NCI-H2196 (cell line): ENCODE data around the gene CSNK1D.
"Not testable (repeated sequence)": the region's sequence is repeated elsewhere in the genome, so short reads cannot be mapped to it uniquely, and the experiment has no call there.

Experiments
- DNase-seq: peaks from one replicate; lab custom pipeline; 2025; ENCODE audit not compliant: unreplicated experiment; lab: John Stamatoyannopoulos, UW

Gene CSNK1D

DNA sequence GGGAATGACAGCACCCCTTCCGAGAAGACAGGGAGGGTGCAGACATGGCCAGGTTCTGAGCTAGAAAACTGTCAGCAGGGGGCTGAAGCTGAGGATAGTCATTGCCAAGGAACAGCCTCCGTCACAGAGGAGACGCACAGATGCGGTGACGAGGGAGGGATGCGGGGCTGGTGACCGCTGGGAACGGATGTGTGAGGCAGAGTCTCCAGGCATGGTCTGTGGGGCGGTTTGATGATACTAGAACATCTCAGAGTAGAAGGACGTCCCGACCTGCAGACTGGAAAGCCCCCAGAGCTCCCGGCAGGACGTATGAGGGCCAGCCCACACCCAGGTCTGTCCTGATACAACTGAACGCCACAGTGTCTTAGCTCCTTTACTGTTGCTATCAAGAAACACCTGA is 1.8 kb upstream of the CSNK1D start:
- DNase-seq = no peak

GRCh38 chr17:82274134-82275020 is 877 bp upstream of the CSNK1D start:
- no peak for DNase-seq

GRCh38 chr17:82272495-82273326 is 789 bp downstream of the CSNK1D start:
- DNase-seq = no peak

DNA sequence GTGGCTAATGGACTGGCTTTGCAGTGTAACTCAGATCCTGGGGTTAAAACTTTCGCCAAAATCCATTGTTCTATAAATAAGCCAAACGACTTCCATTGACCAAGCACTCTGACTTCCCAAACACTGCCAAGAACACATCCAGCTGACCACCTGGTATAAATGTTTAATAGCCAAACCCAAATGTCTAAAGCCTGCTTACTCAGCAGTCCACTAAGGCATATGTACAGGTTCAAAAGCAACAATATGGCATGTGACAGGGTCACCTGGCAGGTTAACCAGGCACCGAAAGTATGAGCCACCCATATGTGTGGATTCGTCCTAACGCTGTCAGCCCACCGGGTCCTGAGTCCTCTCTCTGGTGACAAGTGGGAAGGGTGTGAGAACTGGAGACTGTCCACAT is 2.1 kb downstream of the CSNK1D start:
- DNase-seq = no peak

GRCh38 chr17:82270651-82271050 is 2.8 kb downstream of the CSNK1D start:
- no peak for DNase-seq

DNA sequence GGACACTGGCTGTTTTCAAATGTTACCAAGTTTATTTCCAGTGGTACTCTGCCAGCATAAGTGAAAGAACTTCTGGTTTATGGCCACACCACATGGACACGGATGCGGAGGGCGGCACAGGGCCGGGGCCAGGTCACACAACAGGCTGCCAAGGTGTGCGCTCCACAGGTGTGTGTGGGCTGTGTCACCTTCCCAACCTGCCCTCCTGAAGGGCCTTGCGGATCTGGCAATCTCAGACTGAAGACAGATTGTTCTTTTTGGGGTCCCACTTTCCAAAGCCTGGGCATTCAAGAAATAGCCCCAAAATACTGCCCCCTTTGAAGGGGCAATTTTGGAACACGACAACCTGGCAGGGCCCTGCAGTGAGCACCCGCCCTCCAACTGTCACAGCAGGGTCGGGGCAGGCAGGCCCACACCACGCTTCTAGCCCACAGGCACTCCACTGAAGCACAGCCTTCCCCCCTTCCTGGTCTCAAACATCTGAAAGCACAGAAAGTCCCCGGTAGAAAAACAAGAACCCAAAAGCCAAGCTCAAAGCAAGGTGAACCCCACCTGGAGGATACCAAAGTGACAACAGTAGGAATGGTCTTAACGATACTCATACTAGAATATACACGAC is 3.5 kb downstream of the CSNK1D start:
- DNase-seq = no peak

DNA sequence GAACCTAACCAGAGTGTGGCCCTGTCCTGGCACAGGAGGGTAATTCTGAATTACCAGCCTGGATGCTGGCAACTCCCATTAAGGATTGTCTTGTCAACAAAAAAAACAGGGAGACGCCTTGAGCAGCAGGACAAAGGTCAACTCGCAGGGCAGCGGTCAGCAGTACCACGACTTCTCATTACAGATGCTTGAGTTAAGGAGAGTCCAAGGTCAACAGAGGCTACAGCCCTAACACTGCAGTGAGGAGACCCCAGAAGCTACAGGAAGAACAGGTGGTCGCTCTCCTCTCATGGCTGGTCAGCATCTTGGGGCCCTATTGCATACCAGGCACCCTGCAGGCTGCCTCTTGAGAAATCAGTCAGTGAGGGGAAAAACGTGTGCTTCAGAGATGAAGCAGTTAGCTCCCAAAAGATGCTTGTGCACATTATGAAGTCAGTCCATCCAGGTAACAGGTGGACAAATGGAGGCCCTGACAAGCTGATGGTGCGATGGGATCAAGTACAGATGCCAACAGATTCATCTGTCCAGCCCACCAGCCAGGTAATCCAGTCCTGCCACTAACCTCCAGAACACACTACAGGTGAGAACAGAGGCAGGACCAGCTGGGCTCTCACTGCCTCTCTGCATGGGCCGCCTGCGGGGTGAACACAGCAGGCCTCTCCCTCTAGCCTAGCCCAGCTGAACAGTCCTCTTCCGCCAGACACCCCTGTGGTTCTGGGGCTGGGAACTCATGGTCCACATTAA is 4.2 kb downstream of the CSNK1D start:
- no peak for DNase-seq

DNA sequence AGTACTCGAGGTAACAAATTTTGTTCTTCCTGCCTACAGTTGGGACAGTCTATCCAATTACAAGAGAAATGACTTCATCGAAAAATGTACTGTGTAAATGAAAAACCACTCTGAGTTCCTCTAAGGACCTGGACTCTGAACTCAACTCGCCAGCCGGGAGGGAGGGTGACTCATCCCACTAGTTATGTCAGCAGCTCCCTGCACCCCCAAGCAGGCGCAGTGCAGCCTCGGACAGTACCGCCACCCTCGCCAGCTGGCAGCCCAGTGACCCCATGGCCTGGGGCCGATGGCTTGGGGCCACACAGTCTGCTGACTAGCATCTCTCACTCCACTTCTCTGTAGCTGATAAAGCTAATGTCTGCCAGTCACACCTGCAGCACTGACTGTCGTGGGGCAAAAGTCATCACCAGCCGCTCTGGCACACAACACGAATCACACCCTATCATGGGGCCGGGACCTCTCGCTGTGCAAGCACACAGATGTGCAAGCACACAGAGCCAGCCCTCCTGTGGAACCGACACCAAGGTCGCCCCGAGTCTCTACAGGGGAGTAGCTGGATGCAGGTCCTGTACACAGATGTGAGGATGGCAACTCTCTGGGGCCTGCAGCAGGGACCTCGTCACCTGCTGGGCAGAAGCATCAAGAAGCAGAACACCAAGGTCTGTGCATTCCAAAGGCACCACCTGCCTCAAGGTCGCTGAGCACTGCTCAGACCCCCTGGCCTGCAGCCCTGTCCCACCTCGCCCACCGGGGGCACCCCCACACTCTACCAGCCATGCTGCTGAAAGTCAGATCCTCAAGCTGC is 5.7 kb downstream of the CSNK1D start:
- DNase-seq = peak; percentile 96

DNA sequence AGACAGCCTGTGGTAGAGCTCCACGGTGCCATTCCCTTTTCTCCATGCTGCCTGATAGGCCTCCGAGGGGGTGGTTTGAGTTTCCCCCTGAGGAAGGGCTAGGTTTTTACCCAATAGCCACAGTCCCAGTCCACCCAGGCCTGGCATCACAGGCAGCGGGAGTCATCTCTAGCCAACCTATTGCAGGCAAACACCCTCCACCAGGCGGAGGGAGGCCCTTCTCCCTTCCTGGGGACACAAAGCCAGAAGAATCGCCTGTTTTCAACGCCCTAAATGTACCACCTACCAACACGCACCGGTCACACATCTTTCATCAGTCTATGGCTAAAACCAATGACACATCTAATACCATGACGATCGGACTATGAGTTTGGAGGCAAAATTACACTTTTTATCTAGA is 7.4 kb downstream of the CSNK1D start:
- no peak for DNase-seq

DNA sequence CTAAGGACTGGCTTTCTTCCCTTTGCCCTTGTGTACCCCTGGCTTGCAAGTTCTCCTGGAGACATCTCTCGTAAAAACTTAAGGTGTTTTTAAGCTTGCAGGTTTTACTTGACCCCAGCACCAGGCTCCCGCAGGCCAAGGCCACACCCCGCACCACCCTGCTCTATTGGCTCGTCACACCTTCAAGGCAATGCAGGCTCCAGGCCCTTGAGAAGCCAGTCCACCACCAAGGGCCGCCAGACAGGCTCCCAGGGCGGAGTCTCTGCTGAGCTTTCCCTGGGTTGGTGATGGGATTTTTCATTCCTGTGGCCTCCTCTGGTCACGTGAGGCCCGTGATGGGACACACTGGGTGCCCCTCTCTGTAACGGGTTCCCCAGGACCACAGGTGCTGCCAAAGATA is 9.9 kb downstream of the CSNK1D start:
- DNase-seq = no peak

GRCh38 chr17:82262344-82262743 is 11.2 kb downstream of the CSNK1D start:
- DNase-seq = no peak

- not testable (repeated sequence) for DNase-seq
Measured at GRCh38 chr17:82259972-82260961, 13.2 kb downstream of the CSNK1D start.

DNA sequence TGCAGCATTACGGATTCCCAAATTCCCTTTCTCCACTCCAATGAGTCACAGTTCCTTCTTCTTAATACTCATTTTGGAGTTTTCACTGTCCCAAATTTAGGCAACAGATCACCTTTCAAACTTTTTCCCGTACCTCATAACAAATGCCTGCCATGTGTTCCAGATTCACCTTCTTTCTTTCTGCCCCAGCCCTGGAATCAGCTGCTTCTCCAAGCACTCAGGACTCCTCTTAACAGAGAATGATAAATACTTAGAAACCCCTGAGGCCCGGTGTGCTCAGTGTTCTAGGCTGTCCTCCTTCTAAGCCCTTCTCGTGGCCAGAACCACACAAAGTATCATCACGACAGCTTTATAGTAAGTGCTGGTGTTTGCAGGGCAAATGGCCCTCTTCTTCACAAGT is 14.9 kb downstream of the CSNK1D start:
- no peak for DNase-seq

GRCh38 chr17:82257473-82257872 is 16.0 kb downstream of the CSNK1D start:
- DNase-seq = peak; percentile 29

DNA sequence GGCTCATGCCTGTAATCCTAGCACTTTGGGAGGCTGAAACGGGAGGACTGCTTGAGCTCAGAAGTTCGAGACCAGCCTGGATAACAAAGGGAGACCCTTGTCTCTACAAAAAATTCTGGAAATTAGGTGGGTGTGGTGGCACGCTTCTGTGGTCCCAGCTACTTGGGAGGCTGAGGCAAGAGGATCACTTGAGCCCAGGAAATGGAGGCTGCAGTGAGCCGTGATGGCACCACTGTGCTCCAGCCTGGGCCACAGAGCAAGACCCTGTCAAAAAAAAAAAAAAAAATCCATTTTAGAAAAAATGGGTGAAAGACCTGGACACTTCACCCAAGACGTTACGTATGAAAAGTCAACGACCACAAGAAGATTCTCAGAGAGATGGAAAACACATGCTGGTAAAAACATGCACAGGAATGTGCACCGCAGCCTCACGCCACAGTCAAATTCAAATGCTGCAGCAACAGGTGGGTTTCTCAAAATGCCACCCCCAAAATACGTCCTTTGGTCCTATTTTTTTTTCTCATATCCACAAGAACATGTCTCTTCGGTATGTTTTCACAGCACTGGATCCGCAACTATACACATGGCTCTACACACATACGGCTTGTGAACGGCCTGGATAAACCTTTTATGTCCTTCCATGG is 17.1 kb downstream of the CSNK1D start:
- no peak for DNase-seq

DNA sequence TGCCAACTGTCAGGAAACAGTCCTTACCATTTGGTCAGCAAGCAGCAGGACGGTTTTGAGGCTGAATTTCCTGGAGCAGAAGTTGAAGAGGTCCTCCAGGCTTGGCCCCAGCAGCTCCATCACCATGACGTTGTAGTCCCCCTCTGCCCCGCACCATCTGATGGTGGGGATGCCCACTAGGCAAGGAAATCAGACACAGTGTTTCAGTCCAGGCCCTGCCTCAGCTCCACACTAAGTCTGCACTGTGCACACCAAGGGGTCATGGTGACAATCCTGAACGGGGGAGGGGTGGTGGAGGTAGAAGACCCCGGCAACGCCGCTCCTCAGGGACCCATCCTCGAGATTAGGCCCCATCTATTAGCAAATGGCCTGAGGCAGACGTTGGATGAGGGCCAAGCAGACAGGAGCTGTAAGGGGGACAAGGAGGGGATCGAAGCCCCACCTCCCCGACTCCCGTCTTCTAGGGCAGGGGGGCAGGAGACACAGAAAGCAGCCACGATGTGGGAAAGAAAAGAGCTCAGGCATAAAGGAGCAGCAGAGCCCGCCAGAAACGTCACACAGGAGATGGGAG is 18.0 kb downstream of the CSNK1D start:
- DNase-seq = no peak

DNA sequence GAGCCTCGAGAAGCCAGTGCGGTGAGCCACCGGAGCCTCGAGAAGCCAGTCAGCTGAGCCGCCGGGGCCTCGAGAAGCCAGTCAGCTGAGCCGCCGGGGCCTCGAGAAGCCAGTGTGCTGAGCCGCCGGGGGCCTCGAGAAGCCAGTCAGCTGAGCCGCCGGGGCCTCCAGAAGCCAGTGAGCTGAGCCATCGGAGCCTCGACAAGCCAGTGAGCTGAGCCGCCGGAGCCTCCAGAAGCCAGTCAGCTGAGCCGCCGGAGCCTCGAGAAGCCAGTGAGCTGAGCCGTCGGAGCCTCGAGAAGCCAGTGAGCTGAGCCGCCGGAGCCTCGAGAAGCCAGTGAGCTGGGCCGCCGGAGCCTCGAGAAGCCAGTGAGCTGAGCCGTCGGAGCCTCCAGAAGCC is 18.8 kb downstream of the CSNK1D start:
- DNase-seq = not testable (repeated sequence)

GRCh38 chr17:82254096-82254495 is 19.4 kb downstream of the CSNK1D start:
- not testable (repeated sequence) for DNase-seq
